Common myeloid progenitor, CD34-positive (primary cell): ENCODE measurements around the gene RMI2.
A peak's percentile ranks its signal among the peaks of the same experiment; 100 is the strongest.

Experiments used
- CTCF ChIA-PET: fragments of 350-600 bp; sonication (Branson Sonifier 250); formaldehyde crosslinking; loops from one replicate; lab custom pipeline; 2021; ENCODE audit warnings: antibody characterized with exemption; lab: Charles Lee
- POLR2A ChIA-PET: fragments of 350-600 bp; sonication (Branson Sonifier 250); formaldehyde crosslinking; loops from one replicate; lab custom pipeline; 2021; ENCODE audit warnings: antibody characterized with exemption; lab: Charles Lee
- DNase-seq, 3 donors: peaks; one replicate each; pipeline versions ENCODE4 v3.0.0 to v3.0.0-alpha.2; 2013
- H3K27ac ChIP-seq, 2 experiments: 1 replicate in 1 of 2; 2 replicates in 1 of 2; pipeline ENCODE4 v1.7.0; 2013; ENCODE audit warnings: inconsistent platforms in 2 of 2, low read length in 2 of 2, mild to moderate bottlenecking in 2 of 2, low read depth in 1 of 2, moderate library complexity in 1 of 2; ENCODE audit not compliant: severe bottlenecking in 2 of 2, insufficient read depth in 1 of 2, poor library complexity in 1 of 2
- H3K27me3 ChIP-seq, 5 experiments: replicated peaks in 2 of 5; 1 replicate in 3 of 5; 2 replicates in 2 of 5; pipeline versions ENCODE4 v1.6.1 to v1.7.0; 2013; ENCODE audit warnings: low read length in 4 of 5, mild to moderate bottlenecking in 2 of 5, moderate library complexity in 2 of 5, inconsistent platforms in 1 of 5; ENCODE audit not compliant: insufficient read depth in 5 of 5, control insufficient read depth in 4 of 5
- H3K36me3 ChIP-seq, 4 experiments: 1 replicate in 2 of 4; 2 replicates in 2 of 4; pipeline versions ENCODE4 v1.6.1 to v1.7.0; 2013; ENCODE audit warnings: low read length in 3 of 4, control low read depth in 1 of 4, mild to moderate bottlenecking in 1 of 4; ENCODE audit not compliant: control insufficient read depth in 4 of 4, insufficient read depth in 4 of 4
- H3K4me1 ChIP-seq, 4 experiments: 1 replicate in 3 of 4; 2 replicates in 1 of 4; pipeline versions ENCODE4 v1.6.1 to v1.7.1; 2013; ENCODE audit warnings: low read length in 3 of 4, mild to moderate bottlenecking in 3 of 4, control low read depth in 1 of 4, inconsistent platforms in 1 of 4, moderate library complexity in 1 of 4; ENCODE audit not compliant: control insufficient read depth in 4 of 4, insufficient read depth in 4 of 4; ENCODE audit errors: control extremely low read depth in 1 of 4
- H3K4me3 ChIP-seq, 7 experiments: 1 replicate in 4 of 7; 2 replicates in 3 of 7; pipeline versions ENCODE4 v1.5.1 to v1.7.0; 2013; ENCODE audit warnings: mild to moderate bottlenecking in 7 of 7, low read length in 6 of 7, moderate library complexity in 6 of 7, inconsistent platforms in 2 of 7, low read depth in 2 of 7, control low read depth in 1 of 7; ENCODE audit not compliant: insufficient read depth in 4 of 7, control insufficient read depth in 1 of 7; ENCODE audit errors: extremely low read depth in 1 of 7
- H3K9me3 ChIP-seq, 5 experiments: 1 replicate in 4 of 5; 2 replicates in 1 of 5; pipeline versions ENCODE4 v1.6.1 to v1.7.1; 2013; ENCODE audit warnings: low read length in 4 of 5, mild to moderate bottlenecking in 2 of 5, inconsistent platforms in 1 of 5, low read depth in 1 of 5, moderate library complexity in 1 of 5; ENCODE audit not compliant: control insufficient read depth in 4 of 5, insufficient read depth in 2 of 5; ENCODE audit errors: control extremely low read depth in 1 of 5
- WGBS: methylation state at CpG from one replicate; pipeline ENCODE4 v1.1.5; 2013; ENCODE audit not compliant: insufficient coverage; 5-methylcytosine and 5-hydroxymethylcytosine counted together

Gene RMI2

GRCh38 chr16:11384184-11384955, 39.1 kb downstream of the RMI2 start:
- POLR2A ChIA-PET, result interaction anchor here (0.6 kb wide), 1 partner anchor 117 kb away, joined by 3 read pairs; no protein-coding TSS in a partner anchor
- WGBS, result 94% methylated on average over 19 of the region's 25 CpGs
- Histone ChIP-seq H3K27ac (no peak overlapping the region), H3K36me3 (peaks cover 0 to 14% (median 7%) of the 10 kb centered on the region in 4 experiments), H3K9me3 (no peaks in the 10 kb centered on the region), H3K4me1 (peaks cover 0 to 3% (median 0%) of the 10 kb centered on the region in 4 experiments), H3K27me3 (peaks cover 0 to 12% (median 0%) of the 10 kb centered on the region in 5 experiments), H3K4me3 (no peak overlapping the region)
- CTCF ChIA-PET, result interaction anchor here (1.4 to 7.2 kb wide), 2 partner anchors 13 to 54 kb away, joined by 3 to 60 read pairs; no protein-coding TSS in a partner anchor
- no peak for DNase-seq

DNA sequence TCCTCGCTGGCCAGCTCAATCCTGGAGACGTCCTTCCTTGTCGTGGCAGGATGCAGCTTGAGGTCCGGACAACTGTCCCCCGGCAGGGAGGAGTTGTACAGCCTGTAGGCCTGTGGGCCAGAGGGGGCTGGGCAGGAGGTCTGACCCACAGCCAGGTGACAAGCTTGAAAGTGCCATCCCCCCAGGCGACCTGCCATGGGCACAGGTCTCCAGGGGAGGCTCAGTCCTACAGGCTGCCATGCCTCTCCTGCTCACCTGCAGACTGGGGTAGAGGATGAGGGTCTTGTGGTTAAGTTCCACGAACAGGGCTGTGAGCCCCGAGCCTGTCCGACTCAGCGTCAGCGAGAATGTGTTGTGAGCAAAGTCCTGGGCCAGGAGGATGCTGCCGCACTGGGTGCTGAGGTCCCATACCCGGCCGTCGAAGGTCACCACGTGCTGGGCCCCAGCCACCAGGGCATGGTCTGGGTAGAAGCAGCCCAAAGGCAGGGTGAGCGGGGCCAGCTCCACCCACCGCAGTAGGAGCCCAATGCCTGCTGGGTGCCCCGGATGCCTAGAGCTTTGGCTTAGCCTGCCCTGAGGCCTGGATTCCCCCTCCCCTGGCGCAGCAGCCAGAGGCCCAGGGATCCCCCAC, 39.8 kb downstream of the RMI2 start:
- Histone ChIP-seq H3K27ac (no peak overlapping the region), H3K36me3 (peaks cover 0 to 14% (median 7%) of the 10 kb centered on the region in 4 experiments), H3K27me3 (peaks cover 0 to 12% (median 0%) of the 10 kb centered on the region in 5 experiments), H3K4me1 (peaks cover 0 to 3% (median 0%) of the 10 kb centered on the region in 4 experiments), H3K4me3 (no peak overlapping the region), H3K9me3 (no peaks in the 10 kb centered on the region)
- DNase-seq, result no peak
- ChIA-PET CTCF (interaction anchor here (1.1 to 7.2 kb wide), 3 partner anchors 13 to 425 kb away, joined by 3 to 60 read pairs (median 3); no protein-coding TSS in a partner anchor), POLR2A (interaction anchor here (0.6 kb wide), 1 partner anchor 117 kb away, joined by 3 read pairs; no protein-coding TSS in a partner anchor)
- 95% methylated on average over 20 of the region's 20 CpGs for whole genome bisulfite sequencing

- Histone ChIP-seq H3K36me3 (peaks cover 0 to 14% (median 6%) of the 10 kb centered on the region in 4 experiments), H3K9me3 (no peaks in the 10 kb centered on the region), H3K27ac (no peak overlapping the region), H3K27me3 (peaks cover 0 to 12% (median 0%) of the 10 kb centered on the region in 5 experiments), H3K4me1 (peaks cover 0 to 3% (median 0%) of the 10 kb centered on the region in 4 experiments), H3K4me3 (no peak overlapping the region)
- no peak for DNase-seq
- ChIA-PET POLR2A (no interaction called here), CTCF (interaction anchor here (0.7 to 7.2 kb wide), 8 partner anchors 11 to 432 kb away, joined by 3 to 60 read pairs (median 4); no protein-coding TSS in a partner anchor)
- 90% methylated on average over 12 of the region's 12 CpGs for WGBS
These were observed 40.9 kb downstream of the RMI2 start for GRCh38 chr16:11386054-11386680.

DNA sequence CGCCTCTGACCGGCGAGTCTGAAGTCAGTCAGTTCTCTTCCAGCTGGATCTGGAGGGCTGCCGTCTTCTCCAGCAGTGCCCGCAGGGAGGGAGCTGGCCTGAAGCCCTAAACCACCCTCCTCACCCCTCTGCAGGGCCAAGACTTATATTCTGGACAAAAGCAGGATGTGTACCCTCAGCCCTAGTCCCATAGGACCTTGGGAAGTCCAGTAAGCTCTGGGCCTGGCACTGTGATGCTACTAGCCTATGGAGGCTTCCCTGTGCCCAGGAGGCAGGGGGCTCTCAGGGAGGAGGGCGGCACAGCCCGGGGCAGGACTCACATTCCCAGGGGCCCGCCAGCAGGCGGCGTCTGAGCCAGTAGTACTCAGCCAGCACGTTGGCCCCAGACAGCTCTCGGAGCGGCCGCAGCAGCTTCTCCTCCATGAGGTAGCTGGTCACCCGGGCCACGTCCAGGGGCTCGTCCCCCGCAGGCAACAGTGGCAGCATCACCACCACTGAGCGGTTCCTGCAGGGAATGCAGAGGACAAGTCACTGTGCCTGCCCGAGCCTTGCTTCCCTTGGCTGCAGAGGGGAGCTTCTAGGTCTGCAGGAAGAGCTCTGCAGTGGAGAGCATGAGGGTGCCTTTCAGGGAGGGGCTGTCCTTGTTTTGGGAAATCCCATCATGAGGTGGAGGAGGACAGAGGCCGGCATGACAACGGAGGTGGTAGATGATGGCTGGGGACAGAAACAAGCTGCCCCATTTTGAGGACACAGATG, 41.7 kb downstream of the RMI2 start:
- Histone ChIP-seq H3K27ac (no peak overlapping the region), H3K27me3 (peaks cover 0 to 12% (median 0%) of the 10 kb centered on the region in 5 experiments), H3K4me3 (no peak overlapping the region), H3K9me3 (no peaks in the 10 kb centered on the region), H3K4me1 (peaks cover 0 to 3% (median 0%) of the 10 kb centered on the region in 4 experiments), H3K36me3 (peaks cover 0 to 14% (median 6%) of the 10 kb centered on the region in 4 experiments)
- peak; percentile 34 to 48 (median 45) for DNase-seq
- ChIA-PET POLR2A (no interaction called here), CTCF (interaction anchor here (0.7 to 7.2 kb wide), 13 partner anchors 11 to 433 kb away, joined by 3 to 60 read pairs (median 4); partner anchors contain the start of gene PRM3)
- WGBS, result 40% methylated on average over 21 of the region's 22 CpGs

DNA sequence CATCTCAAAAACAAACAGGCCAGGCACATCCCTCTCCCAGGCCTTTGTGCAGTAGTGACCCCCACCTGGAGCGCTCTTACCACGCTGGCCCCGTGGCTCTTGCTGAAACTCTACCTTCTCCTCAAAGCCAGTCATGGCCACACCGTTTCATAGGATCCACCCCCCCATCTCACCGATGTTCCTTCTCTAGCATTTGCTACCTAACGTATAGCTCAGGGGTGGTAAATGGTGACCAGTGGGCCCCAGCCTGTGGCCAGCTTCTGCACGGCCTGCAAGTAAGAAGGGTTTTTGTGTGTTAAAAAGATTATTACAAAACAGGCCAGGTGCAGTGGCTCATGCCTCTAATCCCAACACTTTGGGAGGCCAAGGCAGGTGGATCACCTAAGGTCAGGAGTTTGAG, 43.8 kb downstream of the RMI2 start:
- DNase-seq, result no peak
- Histone ChIP-seq H3K36me3 (peaks cover 0 to 7% (median 2%) of the 10 kb centered on the region in 4 experiments), H3K27ac (no peak overlapping the region), H3K27me3 (peaks cover 0 to 12% (median 0%) of the 10 kb centered on the region in 5 experiments), H3K4me1 (peaks cover 0 to 3% (median 0%) of the 10 kb centered on the region in 4 experiments), H3K9me3 (no peaks in the 10 kb centered on the region), H3K4me3 (no peak overlapping the region)
- 94% methylated on average over 5 of the region's 7 CpGs for WGBS
- ChIA-PET CTCF (interaction anchor here (0.9 to 7.2 kb wide), 8 partner anchors 9 to 435 kb away, joined by 3 to 60 read pairs (median 4); no protein-coding TSS in a partner anchor), POLR2A (no interaction called here)
